CD4-positive, alpha-beta T cell treated with Interleukin-21 for 1 hour (primary cell): ENCODE results near the gene PLPPR4.
"Not testable (repeated sequence)": the region's sequence is repeated elsewhere in the genome, so short reads cannot be mapped to it uniquely, and the experiment has no call there.

ENCODE experiments used
- DNase-seq: peaks from one replicate; pipeline ENCODE4 v3.0.0-alpha.2; 2020

Gene PLPPR4

GRCh38 chr1:99270646-99271045 is 6.4 kb downstream of the PLPPR4 start:
- no peak for DNase-seq

GRCh38 chr1:99271249-99271648 is 7.0 kb downstream of the PLPPR4 start:
- DNase-seq: no peak

- DNase-seq: no peak
Observed at GRCh38 chr1:99277066-99277465, 12.8 kb downstream of the PLPPR4 start.

- no peak for DNase-seq
Observed at GRCh38 chr1:99279525-99279924, 15.2 kb downstream of the PLPPR4 start.

- no peak for DNase-seq
Observed at GRCh38 chr1:99281105-99281504, 16.8 kb downstream of the PLPPR4 start.

- no peak for DNase-seq
Observed at GRCh38 chr1:99282536-99282935, 18.2 kb downstream of the PLPPR4 start.

GRCh38 chr1:99283521-99283920 is 19.2 kb downstream of the PLPPR4 start:
- not testable (repeated sequence) for DNase-seq

- no peak for DNase-seq
Observed at GRCh38 chr1:99292886-99293285, 28.6 kb downstream of the PLPPR4 start.

- DNase-seq: no peak
Observed at GRCh38 chr1:99297923-99298322, 33.6 kb downstream of the PLPPR4 start.

GRCh38 chr1:99304725-99305282 is 40.5 kb downstream of the PLPPR4 start:
- DNase-seq: no peak

- no peak for DNase-seq
Observed at GRCh38 chr1:99305626-99306025, 41.3 kb downstream of the PLPPR4 start.

GRCh38 chr1:99306056-99306455 is 41.8 kb downstream of the PLPPR4 start:
- DNase-seq: no peak

- DNase-seq: no peak
Observed at GRCh38 chr1:99306644-99307043, 42.4 kb downstream of the PLPPR4 start.

GRCh38 chr1:99315305-99315704 is 51.0 kb downstream of the PLPPR4 start:
- no peak for DNase-seq

- DNase-seq: no peak
Observed at GRCh38 chr1:99326215-99326949, 62.1 kb downstream of the PLPPR4 start.

- DNase-seq: no peak
Observed at GRCh38 chr1:99327357-99327756, 63.1 kb downstream of the PLPPR4 start.

- no peak for DNase-seq
Observed at GRCh38 chr1:99328171-99328570, 63.9 kb downstream of the PLPPR4 start.

- DNase-seq: no peak
Observed at GRCh38 chr1:99331083-99331482, 66.8 kb downstream of the PLPPR4 start.

- DNase-seq: no peak
Observed at GRCh38 chr1:99331636-99332035, 67.3 kb downstream of the PLPPR4 start.

- DNase-seq: no peak
Observed at GRCh38 chr1:99332561-99332960, 68.3 kb downstream of the PLPPR4 start.

- DNase-seq: no peak
Observed at GRCh38 chr1:99334991-99335390, 70.7 kb downstream of the PLPPR4 start.

- DNase-seq: no peak
Observed at GRCh38 chr1:99347041-99347684, 82.9 kb downstream of the PLPPR4 start.

GRCh38 chr1:99348397-99349132 is 84.3 kb downstream of the PLPPR4 start:
- DNase-seq: no peak

- no peak for DNase-seq
Observed at GRCh38 chr1:99352821-99353220, 88.5 kb downstream of the PLPPR4 start.
